Stimulated activated CD4-positive, alpha-beta T cell treated with anti-CD3 and anti-CD28 coated beads, Interleukin-1b, Interleukin-23, amount 100 ng/mL, for 48 hours (primary cell): ENCODE measurements around the gene RTBDN.
A peak's percentile ranks its signal among the peaks of the same experiment; 100 is the strongest.
"Not testable (repeated sequence)": the region's sequence is repeated elsewhere in the genome, so short reads cannot be mapped to it uniquely, and the experiment has no call there.

Experiments used
- DNase-seq: peaks from one replicate; pipeline ENCODE4 v3.0.0-alpha.2; 2020

Gene RTBDN

DNA sequence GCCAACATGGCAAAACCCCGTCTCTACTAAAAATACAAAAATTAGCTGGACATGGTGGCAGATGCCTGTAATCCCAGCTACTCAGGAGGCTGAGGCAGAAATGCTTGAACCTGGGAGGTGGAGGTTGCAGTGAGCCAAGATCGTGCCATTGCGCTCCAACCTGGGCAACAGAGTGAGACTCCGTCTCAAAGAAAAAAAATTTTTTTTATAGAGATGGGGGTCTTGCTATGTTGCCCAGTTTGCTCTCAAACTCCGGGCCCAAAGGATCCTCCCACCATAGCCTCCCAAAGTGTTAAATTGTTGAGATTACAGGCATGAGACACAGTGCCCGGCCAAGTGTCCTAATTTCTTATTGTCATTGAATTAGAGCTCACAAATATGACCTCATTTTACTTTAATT is 17.2 kb downstream of the RTBDN start:
- not testable (repeated sequence) for DNase-seq

DNA sequence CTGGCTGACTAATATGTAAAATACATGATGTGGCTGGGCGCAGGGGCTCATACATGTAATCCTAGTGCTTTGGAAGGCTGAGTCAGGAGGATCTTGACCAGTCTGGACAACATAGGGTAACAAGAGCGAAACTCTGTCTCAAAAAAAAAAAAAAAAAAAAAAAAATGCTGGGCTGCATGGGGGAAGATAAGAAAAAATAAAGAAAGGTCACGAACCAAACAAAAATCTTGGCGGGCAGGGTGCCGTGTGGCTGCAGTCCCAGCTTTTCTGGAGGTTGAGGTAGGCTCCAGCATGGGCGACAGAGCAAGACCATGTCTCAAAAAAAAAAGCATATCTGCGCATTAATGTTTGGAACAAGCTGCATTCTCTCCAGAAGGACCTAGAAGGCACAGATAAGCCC is 19.3 kb downstream of the RTBDN start:
- no peak for DNase-seq

DNA sequence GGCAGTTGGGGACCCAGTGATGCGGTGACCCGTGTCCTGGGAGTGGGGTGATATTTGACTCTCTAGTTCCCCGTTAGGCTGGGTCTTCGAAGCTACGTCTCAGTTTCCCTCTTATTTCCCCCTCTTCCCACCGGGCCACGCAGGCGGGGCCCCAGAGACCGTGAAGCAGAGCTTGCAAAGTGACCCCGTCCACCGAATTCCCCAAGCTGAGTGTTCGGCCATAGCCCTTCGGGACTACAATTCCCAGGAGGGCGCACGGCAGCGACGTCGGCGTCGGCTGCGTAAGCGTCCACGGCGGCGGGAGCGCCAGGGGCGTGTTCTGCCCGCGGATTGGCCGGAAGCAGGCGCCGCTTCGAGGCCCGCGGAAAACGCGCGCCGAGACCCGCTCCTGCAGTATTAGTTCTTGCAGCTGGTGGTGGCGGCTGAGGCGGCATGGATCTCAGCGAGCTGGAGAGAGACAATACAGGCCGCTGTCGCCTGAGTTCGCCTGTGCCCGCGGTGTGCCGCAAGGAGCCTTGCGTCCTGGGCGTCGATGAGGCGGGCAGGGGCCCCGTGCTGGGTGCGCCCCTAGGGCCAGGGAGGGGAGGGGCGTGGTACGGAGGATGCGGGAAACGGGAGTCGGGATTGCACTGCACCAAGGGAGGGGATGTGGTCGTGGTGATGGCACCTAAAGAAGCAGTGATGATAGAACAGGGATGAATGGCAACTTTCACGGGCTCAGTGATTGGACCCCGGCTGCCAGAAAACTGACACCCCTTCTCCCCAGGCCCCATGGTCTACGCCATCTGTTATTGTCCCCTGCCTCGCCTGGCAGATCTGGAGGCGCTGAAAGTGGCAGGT is 27.9 kb downstream of the RTBDN start, which contains the start of gene RNASEH2A:
Gene RNASEH2A, plus strand, starts transcription at position 343 of the 840 bp plus-strand sequence. Its CDS starts 90 bp downstream, at position 433.
- peak; percentile 88 for DNase-seq

DNA sequence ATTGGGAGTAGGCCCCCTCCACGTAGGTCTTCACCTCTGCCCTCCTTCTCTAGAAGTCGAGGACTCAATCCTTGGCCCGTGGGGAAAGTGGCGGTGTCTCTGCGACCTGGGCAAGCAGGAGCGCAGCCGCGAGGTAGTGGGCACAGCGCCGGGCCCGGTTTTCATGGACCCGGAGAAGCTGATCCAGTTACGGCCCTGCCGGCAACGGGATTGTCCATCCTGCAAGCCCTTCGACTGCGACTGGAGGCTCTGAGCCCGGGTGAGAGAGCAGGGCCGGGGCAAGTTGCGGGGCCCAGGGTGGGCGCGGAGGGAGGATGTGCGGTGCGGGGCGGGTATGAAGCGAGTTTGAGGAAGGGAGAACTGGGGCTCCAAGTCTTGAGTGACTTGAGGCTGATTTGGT is 30.3 kb downstream of the RTBDN start:
- no peak for DNase-seq

DNA sequence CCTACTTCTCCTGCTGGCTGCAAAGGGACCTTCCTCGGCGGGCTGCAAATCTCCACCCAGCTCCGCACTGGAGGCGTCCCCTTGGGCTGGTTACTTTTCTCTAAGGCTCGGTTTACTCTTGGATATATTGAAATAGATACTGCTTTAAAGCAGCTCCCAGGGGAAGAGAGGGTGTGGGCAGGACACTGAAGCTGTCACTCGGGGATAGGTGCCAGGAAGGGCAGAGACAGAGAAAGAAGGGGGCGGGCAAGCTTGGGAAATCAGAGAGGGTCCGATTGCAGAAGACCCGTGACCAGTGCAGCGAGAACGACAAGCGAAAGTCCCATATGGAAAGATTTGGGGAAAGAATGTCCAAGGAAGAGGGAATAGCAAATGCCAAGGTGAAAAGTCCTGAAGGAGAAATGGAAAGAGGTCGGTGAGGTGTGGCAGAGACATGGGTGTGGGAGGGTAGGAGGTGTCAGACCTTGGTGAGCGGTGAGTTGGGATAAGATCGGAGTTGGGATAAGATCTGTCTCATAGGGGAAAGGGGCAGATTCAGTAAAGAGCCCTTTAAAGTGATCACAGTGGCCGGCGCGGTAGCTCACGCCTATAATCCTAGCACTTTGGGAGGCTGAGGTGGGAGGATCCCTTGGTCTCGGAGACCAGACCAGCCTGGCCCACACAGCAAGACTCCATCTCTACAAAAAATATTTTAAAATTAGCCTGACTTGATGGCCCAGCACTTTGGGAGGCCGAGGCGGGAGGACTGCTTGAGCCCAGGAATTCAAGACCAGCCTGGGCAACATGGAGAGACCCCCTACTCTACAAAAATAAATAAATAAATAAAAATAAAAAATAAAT is 31.9 kb downstream of the RTBDN start:
- no peak for DNase-seq

DNA sequence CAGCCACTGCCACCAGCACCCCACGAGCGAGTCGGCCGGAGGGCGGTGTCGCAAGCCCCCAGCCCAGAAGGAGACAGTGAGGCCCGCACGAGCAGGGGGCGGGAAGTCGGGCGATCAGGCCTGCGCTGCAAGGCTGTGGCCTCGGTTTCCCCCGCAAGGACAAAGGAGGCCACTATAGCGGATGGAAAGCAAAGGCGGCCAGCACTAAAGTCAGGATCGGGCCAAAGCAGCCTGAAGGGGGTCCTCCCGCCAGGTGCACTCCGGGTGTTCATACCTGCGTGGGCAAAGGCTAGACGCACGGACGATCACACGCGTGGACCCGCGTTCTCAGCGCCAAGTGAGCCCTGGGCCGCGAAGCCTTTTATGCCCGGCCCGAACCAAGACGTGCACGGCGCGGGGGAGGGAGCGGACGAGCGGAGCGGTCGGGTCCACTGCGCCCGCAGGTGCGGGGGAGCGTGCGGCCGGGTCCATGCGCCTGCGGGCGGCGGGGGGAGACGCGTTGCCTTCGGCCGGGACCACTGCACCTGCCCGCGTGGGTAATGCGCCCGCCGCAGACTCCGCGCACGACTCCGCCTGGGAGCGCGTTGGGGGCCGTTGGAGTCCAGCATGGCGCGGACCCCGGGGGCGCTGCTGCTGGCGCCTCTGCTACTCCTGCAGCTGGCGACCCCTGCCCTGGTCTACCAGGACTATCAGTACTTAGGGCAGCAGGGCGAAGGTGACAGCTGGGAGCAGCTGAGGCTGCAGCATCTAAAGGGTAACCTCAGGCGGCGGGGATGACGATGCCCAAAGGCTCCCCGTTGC is 32.7 kb downstream of the RTBDN start, which contains the start of the genes PRDX2 and THSD8:
Gene PRDX2, minus strand, starts transcription at position 335 of the 801 bp plus-strand sequence. CDS start 539 bp downstream, outside the sequence.
Gene THSD8, plus strand, starts transcription at position 604 of the 801 bp plus-strand sequence. Its CDS starts 3 bp downstream, at position 607.
- DNase-seq: peak; percentile 83

DNA sequence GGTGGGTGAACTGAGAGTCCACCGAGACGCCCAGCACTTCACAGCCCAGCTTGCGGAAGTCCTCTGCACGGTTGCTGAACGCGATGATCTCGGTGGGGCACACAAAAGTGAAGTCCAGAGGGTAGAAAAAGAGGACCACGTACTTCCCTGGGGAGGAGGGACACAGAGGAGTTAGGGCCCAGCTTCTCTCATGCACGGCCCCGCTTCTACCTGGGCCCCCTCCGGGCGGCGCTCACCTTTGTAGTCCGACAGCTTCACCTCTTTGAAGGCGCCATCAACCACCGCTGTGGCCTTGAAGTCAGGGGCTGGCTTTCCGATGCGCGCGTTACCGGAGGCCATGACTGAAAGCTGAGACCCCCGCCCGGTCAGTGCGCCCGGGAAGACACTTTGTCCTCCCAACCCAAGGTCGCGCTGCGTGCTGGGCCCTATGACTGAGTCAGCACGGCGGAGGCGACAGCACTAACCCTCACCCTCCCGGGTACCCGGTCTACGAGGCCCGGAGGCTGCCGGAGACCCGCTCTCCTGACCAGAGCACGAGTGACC is 33.4 kb downstream of the RTBDN start:
- peak; percentile 18 for DNase-seq

DNA sequence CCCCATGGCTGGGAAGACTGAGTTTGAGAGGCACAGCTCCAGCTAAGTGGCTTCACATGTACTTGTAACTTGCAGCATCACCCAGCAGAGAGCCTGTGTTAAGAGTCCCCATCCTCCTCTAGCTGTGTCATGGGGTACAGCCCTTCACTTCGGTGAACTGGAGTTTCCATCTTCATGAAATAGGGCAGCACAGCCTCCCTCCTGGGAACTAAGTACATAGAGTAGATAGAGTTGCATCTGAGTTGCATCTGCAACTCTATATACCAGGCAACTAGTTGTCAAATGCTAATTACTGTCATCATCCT is 34.0 kb downstream of the RTBDN start:
- no peak for DNase-seq

DNA sequence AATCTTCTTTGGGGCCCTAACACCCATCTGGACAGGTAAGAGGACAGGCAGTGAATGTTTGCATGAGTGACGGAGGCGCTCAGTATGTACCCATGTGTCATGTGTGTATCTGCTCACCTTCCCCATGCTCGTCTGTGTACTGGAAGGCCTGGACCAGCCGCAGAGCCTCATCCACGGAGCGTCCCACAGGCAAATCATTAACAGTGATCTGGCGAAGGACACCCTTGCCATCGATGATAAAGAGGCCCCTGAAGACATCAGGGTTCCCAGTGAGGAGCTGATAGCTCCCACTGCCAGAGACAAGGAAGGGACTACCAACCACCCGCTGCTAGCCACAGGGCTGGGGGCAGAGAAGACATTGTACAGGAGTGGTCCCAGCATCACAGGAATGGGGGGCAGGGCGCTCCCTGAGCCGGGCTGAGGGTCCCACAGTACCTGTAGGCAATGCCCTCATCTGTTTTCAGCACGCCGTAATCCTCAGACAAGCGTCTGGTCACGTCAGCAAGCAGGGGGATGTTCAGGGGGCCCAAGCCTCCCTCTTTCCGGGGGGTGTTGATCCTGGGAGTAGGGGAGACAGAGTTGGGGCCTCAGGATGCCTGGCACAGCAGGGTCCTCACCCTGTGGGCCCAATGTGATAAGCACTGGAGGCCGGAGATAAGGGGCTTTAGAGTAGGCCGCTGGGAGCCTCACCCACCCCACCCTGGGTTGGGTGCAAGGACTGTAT is 34.5 kb downstream of the RTBDN start:
- no peak for DNase-seq

DNA sequence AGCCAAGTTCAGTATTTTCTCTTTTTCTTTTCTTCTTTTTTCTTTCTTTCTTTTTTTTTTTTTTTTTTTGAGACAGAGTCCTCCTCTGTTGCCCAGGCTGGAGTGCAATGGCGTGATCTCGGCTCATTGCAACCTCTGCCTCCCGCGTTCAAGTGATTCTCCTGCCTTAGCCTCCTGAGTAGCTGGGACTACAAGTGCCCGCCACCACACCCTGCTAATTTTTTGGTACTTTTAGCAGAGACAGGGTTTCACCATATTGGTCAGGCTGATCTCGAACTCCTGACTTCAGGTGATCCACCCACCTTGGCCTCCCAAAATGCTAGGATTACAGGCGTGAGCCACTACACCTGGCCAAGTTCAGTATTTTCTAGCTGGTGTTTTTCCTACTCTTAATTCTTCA is 36.8 kb downstream of the RTBDN start:
- DNase-seq: not testable (repeated sequence)

DNA sequence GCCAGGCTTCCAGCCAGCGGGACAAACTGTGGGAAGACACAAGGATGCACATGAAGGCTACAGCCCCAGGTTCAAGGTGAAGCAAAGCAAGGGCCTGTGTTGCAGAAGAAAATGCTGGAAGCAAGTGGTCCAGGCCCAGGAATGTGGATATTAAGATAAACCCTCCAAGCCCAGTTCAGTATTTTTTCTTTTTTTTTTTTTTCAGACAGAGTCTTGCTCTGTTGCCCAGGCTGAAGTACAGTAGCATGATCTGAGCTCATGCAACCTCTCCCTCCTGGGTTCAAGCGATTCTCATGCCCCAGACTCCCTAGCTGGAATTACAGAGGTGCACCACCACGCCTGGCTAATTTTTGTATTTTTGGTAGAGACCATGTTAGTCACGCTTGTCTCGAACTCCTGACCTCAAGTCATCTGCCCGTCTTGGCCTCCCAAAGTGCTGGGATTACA is 37.2 kb downstream of the RTBDN start:
- DNase-seq: no peak

DNA sequence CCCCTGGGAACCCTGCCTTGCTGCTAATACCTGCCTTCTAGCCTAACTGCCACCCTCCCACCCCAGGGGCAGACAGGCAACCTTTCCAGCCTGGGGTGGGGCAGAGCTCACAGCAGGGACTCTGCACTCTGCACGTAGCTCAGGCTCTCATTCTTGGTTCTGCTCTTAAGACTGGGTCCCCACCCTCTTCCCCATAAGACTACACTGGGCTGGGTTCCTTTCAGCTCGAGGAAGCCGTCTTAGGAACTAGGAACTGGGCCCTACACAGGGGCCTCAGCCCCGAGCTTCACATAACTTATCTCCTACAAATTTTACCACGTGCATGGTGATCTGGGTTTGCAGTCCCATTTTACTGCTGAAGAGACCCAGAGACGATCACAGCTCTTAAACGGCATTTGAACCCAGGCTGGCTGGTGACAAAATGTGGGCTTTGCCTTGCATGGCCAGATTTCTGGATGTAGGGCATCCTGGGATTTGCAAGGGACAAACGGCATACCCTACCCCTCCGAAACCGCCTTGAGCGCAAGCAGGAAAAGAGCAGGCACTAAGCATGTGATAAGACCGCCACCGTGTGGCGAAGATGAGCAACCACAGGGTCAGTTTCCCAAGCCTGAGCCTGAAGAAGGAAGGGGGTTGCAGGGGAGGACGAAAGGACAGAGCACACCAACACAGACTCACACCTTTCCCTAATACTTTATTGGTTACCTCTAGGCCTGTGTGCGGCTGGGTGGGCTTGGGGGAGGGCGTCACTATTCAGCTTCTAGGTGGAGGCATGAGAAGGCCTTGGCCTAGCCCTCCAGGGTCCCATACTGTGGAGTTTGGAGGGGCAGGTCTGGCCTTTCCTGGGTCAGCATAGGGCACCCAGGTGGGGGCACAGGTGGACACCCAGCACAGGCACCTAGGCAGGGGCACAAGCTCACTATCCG is 38.0 kb downstream of the RTBDN start:
- peak; percentile 74 for DNase-seq

DNA sequence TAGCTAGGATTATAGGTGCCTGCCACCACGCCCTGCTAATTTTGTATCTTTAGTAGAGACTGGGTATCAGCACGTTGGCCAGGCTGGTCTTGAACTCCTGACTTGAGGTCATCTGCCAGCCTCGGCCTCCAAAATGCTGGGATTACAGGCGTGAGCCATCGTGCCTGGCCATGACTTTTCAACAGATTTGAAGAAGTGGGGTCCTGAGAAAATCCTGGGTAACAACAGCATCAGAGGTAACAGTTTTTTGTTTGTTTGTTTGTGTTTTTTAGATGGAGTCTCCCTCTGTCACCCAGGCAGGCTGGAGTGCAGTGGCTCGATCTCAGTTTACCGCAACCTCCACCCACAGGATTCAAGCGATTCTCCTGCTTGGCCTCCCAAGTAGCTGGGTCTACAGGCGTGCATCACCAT is 39.4 kb downstream of the RTBDN start:
- no peak for DNase-seq

DNA sequence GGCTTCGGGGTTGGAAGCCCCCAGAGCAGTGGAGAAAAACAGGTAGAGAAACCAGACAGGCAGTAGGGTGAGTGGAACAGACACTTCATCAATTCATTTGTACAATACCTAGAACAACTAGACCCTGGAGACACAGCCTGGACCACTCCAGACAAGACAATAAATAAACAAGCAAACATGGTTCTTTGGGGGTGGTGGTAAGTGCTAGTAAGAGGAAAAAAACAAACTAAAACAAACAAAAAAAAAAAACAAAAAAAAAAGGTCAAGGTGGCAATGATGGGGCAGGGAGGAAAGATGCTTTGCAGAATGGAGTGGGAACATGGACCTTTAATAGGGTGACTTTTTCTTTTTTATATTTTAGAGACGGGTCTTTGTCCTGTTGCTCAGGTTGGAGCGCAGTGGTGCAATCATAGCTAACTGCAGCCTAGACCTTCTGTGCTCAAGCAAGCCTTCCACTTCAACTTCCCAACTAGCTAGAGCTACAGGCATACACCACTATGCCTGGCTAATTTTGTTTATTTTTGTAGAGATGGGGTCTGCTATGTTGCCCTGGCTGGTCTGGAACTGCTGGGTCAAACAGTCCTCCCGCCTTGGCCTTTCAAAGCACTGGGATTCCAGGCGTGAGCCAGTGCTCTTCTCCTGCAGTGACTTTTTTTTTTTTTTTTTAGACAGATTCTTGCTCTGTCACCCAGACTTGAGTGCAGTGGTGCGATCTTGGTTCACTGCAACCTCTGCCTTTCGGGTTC is 40.0 kb downstream of the RTBDN start:
- DNase-seq: no peak

DNA sequence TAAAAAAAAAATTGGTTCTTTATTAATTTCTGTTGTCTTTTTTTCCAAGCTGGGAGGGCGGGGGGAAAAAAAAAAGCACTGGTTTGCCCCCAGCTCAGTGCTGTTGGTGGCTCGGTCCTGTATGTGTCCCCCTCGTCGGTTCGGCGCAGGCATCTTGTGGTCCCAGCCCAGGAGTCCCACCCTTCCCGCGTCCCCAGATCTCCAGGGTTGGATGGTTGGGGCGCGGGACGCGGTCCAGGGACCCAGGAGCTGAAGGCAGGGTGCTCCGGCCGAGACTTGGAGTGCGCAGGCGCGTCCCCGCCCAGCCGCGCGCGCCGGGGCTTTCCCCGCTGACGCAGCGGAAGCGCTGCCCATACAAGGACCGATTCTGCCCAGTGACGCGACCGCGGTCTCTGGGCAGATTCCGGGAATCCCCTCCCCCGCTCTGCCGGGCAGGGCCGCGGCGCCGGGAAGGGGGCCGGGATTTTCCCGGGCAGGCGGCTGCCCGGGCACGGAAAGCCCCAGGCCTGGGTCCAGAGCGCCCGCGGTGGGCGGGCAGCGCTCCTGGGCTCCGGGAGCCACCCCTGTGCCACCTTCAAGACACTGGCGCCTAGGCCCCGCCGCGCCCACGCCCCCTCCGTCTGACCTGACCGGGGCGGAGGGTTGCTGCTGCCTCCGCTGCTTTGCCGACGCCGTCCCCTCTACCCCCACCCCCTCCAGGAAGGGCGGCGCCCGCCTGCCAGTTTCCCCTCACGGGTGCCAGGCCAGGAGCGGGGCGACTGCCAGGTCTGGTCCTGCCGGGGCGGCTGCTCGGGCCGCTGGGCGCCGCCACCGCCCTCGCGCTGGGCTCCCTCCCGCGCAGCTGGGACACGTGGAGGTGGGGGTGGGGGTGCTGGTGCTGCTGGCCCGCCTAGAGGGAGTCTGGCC is 40.8 kb downstream of the RTBDN start:
- DNase-seq: peak; percentile 93

DNA sequence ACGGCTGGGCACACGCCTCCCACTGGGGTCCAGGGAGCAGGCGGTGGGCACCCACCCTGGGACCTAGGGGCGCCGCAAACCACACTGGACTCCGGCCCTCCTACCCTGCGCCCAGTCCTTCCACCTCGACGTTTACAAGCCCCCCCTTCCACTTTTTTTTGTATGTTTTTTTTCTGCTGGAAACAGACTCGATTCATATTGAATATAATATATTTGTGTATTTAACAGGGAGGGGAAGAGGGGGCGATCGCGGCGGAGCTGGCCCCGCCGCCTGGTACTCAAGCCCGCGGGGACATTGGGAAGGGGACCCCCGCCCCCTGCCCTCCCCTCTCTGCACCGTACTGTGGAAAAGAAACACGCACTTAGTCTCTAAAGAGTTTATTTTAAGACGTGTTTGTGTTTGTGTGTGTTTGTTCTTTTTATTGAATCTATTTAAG is 41.5 kb downstream of the RTBDN start:
- DNase-seq: no peak

DNA sequence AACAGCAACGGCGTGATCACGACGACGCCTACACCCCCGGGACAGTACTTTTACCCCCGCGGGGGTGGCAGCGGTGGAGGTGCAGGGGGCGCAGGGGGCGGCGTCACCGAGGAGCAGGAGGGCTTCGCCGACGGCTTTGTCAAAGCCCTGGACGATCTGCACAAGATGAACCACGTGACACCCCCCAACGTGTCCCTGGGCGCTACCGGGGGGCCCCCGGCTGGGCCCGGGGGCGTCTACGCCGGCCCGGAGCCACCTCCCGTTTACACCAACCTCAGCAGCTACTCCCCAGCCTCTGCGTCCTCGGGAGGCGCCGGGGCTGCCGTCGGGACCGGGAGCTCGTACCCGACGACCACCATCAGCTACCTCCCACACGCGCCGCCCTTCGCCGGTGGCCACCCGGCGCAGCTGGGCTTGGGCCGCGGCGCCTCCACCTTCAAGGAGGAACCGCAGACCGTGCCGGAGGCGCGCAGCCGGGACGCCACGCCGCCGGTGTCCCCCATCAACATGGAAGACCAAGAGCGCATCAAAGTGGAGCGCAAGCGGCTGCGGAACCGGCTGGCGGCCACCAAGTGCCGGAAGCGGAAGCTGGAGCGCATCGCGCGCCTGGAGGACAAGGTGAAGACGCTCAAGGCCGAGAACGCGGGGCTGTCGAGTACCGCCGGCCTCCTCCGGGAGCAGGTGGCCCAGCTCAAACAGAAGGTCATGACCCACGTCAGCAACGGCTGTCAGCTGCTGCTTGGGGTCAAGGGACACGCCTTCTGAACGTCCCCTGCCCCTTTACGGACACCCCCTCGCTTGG is 42.1 kb downstream of the RTBDN start:
- DNase-seq: peak; percentile 84
